Measurements from ENCODE around the gene SEMA3E.
"Not testable (repeated sequence)": the region's sequence is repeated elsewhere in the genome, so short reads cannot be mapped to it uniquely, and the experiment has no call there.

Gene SEMA3E

DNA sequence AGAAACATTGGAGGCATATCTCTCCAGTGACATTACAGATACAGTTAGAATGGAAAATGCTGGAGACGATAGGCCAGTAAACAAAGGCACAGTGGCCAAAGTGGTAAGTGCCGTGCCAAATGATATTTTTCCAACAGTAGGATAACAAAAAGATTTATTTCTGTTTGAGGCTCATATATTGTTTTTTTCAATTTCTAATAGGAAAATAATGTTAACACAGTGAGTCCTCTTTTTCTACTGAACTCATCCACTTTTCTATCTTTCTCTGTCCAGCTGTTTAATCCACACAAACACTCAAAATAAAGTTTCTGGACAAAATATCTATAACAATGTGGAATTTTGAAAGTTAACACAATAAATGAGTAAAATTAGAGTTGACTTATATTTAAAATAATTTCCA lies 201.3 kb downstream of the SEMA3E start:
- DNase-seq: no peak

DNA sequence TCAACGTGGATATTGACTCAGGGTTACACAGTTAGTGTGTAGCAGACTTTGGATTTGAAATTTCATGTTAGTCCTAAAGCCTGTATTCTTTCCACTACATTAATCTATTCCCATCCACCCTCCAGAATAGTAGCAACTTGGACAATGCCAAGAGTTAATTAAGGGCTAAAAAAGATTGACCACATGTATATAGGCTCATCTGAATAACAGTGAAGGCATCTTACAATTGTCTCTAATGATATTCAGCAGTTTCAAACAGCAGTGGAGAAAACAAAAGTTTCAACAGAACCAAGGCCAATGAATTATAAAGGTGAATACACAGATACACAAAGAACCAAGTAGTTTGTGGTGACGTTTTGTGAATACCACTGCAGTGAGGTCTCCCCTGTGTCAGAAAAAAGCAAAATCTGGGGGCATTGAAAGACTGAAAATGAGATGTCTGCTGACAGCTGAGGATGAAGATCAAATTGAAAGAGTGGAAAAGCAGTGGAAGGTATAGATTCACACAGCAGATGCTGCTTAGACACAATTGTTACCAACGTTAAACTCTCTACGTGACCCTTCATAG lies 202.8 kb downstream of the SEMA3E start:
- DNase-seq: no peak

DNA sequence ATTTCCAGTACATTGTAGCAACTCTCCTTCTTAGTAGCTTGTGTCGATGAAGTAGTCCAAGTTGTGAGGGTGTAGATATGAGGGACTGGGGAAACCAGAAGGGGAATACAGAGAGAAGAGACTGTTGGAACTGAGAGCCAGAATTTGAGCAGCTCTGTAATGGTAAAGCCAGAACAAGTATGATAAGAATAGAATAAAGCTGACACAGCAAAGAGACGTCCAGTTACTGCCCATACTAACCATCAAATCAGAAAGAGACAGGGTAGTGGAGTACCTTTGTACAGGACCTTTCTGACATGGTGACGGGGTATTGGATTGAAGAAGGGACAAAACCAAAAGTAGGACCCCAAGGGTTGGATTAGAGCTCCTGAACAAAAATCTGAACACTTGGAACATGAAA lies 206.0 kb downstream of the SEMA3E start:
- DNase-seq: no peak

DNA sequence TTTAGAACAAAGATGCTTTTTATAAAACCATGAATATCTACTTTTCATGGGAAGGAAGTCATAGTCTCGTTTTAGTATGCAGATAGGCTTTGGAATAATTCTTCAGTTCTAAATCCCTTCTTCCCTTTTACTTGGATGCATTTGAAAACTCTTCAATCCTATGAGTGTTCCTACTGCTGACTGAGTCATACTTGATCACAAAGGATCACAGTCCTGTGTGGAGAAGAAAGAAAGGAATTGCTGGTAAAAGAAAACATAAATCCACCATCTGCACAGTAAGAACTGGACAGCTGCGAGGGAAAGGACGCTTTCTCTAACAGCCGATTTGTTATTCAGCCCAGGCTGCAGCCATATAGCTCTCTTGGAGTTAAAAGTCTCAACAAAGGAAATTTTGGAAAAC lies 209.9 kb downstream of the SEMA3E start:
- no peak for DNase-seq

DNA sequence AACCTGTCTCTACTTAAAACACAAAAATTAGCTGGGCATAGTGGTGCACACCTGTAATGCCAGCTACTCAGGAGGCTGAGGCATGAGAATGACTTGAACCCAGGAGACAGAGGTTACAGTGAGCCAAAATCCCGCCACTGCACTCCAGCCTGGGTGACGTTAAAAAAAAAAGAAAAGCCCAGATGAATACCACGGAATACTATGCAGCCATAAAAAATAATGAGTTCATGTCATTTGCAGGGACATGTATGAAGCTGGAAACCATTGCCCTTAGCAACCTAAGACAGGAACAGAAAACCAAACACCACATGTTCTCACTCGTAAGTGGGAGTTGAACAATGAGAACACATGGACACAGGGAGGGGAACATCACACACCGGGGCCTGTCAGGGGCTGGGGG lies 218.7 kb downstream of the SEMA3E start:
- DNase-seq: not testable (repeated sequence)

DNA sequence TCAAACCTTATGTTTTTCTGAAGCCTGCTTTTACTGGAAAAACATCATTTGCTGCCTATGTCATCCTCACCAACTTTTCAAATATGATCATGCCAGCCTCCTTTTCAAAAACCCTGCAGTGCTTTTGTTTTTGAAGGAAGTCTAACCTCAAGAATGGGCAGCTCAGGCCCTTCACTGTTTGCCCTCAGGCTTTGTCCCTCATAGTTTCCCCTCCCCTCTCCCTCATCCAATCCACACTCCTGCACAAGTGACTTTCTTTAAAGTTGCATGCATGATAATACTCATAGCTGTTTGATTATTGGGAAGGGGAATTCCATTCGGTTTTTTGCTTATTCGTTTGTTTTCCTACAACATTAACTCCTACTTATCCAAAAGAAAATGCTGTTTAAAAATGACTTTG lies 219.4 kb downstream of the SEMA3E start:
- no peak for DNase-seq

DNA sequence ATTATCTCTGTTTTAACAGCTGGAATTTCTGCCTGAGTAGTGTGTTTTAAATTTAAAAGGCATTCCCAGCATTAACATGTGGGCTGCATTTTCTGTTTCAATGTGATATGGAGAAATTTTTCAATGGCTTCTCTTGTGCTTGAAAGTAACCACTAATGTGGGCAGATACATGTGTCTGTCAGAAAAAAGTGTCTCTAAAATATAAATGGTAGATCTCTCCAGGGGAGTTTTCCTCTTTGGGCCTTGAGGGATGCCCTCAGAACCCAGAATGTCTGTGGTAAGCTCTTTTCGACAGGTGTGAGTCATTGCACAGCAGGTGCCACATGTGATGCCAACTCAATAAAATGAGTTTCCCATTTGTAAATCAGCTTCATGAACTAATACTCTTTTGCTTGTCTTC lies 221.1 kb downstream of the SEMA3E start:
- no peak for DNase-seq

DNA sequence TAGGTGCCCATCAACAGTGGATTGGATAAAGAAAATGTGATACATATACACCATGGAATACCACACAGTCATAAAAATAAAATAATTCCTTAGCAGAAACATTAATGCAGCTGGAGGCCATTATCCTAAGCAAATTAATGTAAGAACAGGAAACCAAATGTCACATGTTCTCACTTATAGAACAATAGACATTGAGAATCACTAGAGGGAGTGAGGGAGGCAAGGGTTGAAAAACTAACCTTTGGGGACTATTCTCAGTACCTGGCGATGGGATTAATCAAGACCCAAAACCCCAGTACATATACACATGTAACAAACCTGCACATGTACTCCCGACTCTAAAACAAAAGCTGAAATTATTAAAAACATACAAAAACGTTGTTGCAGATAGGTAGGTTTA lies 222.6 kb downstream of the SEMA3E start:
- DNase-seq: no peak

DNA sequence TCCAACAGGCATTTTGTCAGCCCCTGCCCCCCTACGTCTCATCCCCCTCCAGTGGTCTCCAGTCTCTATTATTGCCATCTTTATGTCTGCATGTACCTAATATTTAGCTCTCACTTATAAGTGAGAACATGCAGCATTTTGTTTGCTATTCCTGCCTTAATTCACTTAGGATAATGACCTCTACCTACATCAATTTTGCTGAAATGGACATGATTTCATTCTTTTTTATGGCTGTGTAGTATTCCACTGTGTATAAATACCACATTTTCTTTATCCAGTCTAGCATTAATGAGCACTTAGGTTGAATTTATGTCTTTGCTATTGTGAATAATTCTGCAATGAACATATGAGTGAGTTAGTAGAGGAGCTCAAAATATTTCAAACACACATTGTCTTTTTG lies 229.9 kb downstream of the SEMA3E start:
- DNase-seq: no peak

DNA sequence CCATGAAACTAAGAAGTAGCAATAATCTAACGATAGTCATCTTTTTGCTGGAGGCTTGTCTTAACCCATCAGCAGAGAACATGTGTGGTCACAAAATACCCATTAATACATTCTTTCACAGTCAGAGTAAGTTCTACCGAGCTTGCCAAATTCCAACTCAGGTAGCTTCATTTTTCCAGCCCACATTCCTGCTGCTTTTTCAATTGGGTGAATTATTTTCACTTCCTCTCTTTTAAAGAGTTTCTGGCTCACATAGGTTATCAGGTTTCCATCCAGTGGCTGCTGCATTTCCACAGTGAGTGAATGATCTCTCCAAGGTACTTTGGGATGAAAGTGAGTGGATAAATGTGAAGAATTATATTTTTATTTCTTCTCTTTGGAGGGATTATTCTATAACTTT lies 233.1 kb downstream of the SEMA3E start:
- peak in 1 of 2 experiments; percentile 15 for DNase-seq

DNA sequence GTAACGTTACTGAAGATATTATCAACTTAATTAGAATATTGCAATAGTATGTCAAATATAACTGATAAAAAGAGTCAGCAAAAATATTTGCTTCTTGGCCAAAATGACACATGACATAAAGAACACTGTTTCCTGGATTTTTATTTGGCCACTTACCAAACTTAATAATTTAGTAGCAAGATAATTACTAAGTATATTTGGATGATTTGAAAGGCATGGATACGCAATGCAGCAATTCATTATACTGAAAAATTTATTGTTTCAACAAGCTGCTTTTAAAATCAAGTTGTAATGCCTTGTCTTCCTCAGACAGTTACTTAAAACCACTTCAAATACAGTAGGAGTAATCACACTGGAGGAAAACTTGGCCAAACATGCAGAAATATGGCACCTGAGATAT lies 234.0 kb downstream of the SEMA3E start:
- no peak for DNase-seq

DNA sequence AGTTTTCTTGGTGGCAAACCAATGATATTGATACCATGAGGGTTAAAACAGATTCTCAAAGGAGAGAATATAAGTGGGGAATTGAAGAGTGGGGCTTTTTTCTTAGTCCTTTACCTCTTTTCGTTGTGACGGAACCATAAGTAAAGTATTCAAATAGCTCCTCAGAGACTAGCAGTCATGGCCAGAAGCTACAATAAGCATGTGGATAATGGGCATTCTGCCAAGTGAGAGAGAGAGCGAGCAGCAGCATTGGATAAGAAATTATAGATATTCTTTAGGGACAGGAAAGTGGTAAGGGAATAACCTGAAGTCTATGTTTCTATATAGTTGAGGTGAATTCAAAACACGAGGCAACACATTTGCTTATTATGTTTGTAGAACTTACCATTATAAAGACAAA lies 235.1 kb downstream of the SEMA3E start:
- DNase-seq: peak; percentile 2 to 25

DNA sequence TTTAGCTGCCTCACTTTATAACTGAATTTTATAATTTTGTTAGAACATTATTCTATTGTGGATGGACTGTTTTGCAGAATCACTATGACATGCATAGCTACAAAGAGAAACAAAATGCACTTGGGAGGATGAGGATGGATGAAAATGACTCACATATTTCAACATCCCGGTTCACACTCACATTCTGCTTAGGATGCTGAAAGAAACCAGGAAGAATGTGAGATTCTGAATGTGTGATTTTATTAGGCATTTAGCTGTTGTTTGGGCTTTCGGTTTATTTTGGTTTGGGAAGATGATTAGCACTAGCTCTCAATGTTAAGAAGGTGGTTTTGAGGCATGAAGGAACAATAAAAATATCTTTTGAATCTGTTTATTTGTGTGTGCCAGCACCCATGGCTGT lies 235.5 kb downstream of the SEMA3E start:
- DNase-seq: no peak

DNA sequence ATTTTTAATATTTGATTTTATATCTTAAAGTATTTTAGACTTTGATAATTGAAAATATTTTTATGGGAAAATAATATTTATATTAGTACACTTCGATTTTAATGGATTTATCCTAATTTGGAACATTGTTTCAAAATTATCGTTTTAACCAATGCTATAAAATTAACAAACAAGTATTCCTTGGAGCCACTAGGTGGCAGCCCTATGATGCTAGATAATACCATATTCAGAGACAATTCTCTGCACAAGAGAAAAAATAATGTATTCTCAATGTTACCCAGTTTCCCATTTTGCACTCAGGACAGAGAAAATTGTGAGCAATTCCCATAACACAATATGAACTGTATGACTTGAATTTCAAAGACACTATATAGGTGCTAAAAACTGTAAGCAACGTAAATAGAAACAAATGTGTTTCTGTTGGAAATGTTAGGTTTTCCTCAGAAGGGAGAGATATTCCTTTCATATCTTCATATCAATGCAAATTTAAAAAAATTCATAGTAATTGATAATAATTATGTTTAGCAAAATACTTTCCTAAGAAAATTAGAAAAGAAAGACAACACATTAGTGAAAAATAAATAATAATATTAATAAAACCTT lies 237.8 kb downstream of the SEMA3E start:
- DNase-seq: peak; percentile 6 to 59

DNA sequence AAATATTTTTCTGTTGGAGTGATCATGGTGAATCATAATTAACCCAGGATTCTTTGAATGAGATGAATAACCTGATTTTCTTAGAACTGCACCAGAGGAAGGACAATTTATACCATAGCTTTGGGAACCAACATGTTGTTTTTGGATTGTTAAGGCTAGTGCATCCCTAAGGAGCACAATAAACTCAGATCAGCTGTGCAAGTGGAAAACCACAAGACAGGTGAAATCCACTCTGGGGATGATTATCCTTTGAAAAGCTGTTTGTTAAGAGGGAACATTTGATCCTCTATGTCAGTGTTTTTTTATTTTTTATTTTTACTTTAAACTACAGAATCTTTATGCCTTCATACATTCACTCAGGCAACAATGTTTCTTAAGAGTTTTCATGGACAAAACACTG lies 254.2 kb downstream of the SEMA3E start:
- no peak for DNase-seq

DNA sequence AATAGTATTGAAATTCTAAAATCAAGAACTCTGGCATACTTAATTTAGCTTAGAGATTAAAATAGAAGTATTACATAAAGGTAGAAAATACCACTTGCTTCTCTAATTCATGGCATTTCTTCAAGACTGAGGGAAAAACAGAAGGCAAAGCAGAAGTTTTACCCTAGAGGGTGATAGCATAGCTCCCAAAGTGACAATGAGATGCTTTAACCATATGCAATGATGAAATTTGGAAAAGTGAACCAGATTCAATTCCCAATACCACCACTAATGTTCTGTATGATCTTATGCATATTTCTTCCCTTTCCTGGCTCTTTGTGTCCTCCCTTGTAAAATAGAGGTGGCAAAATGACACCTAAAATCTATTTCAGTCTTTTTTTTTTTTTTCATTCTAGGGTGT lies 260.5 kb downstream of the SEMA3E start:
- no peak for DNase-seq

DNA sequence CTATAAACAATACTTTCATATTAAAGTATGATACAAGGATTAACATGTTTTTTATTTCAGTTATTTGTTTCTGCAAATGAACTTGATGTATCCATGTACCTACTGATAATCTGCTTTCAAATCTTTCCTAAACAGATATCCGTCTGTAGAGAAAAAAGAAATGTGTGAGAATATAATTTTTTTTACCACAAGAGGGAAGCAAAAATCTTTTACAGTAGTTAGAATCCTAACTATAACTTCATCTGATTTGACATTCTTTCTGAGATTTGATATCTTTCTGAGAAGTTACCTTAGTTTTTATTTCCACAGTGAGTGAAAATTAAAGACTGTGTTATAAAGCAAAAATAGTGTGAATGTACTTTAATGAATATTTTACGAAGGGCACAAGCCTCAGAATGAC lies 282.3 kb downstream of the SEMA3E start:
- peak in 1 of 2 experiments; percentile 33 for DNase-seq

DNA sequence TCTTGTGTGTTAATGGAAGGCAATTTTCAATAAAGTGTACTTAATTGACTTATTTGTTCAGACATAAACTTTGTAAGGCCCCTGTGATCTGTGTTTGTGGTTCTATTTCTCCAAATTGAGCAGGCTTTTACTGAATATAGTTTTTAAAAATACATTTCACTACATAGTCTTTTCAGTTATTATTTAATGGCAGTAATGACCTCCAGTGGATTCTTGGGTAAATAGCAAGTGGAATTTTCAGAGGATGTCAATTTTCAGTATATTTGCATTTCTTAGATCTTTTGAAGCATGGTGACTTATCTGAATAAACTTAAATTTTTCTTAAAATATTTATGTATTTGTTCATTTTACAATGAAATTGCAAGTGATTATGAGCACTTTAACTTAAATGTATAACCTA lies 283.2 kb downstream of the SEMA3E start:
- DNase-seq: peak in 1 of 2 experiments; percentile 9

DNA sequence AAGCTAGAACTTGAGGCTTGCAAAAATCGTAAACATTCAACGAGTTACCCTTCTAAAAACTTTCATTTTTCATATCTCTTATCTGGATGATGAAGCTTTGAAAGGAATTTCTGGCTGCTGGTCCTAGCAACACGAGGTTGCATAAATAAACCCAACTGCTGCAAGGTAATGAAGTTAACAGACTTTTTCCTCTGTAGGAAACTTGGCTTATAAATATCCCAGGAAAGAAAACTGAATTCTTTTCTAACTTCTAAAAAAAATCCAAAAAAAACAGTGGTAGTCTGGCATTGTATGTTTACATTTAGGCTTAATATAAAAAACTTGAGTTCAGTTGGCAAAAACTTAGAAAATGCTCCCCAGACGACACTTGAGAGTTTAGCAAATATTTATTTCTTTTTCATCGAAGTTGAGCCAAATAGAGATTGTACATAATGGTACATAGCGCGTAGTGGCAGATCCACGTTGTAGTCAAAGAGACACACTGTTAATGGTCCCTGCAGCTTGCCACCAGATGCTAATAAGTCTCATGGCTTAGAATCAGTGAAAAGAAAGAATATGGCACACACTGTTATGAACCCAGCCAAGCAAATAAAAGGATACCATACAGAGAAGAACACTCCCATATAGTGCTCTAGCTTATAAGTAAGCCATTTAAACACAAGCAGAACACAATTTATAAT lies 285.9 kb downstream of the SEMA3E start:
- no peak for DNase-seq

DNA sequence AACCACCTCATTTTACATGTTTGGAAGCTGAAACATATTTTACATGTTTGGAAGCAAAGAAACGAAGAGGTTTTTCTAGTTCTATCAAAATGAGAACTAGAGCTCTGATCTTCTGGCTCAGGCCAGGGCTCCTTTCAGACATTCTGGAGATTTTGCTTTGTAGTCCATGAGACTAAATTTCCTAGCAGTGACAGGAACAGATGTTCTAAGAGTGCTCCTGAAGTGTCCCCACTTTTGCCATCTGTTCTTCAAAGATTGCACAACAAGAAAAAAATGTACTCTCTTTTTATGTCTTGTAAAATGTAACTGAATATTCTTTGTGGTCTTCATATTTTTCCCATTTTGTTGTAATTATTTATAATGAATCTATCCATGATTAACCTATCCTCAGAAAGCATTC lies 289.8 kb downstream of the SEMA3E start:
- peak; percentile 44 to 87 for DNase-seq

DNA sequence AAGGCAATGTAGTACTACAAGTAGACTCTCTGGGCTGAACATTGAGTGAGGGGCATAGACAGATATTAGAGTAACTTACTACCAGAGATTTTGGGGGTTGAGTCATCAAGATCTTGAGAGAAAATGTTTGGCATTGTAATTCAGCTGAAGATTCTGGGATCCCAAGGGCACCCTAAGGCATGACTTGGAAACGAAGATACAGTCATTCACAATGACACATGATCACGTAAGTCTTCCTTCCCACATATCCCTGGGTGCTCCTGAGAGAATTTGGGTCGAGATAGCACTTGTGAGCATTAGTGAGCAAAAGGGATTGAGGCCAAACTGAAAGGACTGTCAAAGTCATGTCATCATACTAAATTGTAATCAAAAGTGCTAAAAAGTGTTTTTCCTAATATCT lies 293.8 kb downstream of the SEMA3E start:
- DNase-seq: no peak

DNA sequence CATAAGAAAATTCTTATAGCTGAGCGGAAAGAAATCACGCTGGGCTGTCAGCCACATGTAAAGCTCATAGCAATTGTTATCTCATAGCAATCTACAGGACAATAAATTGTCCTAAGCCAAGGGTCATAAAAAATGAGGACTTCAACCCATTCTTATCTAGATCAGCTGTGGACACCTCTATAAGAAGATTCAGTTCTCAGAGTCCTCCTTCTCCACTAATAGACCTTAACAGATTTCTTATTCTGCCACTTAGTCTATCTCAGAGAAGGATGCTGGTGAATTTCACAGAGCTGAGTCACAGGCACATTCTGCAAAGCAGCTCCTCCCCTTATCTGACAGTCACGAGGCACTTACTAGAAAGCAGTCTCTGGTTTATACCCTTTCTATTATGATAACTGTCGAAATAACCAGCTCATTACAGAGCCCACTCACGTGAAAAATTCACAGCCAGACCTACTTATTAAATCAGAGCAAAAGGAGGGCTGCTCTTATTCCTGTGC lies 300.9 kb downstream of the SEMA3E start:
- no peak for DNase-seq

DNA sequence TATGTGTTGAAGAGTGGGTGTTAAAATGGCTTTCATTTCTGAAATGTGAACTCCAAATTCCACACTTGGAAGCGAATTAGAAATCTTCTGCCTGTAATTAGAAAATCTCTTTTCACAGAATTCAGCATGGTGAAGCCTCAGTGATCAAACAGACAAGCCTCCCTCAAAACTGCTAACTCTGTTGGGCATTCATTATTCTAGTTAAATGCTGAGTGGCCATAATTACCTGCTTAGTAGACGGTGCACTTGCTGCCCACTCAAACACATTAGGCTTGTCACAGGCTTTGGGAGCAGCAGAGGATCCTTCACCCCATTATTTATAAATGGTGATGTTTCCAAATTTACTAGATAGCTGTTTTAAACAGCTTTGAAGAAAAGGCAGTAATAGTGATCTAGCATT lies 309.0 kb downstream of the SEMA3E start:
- no peak for DNase-seq

DNA sequence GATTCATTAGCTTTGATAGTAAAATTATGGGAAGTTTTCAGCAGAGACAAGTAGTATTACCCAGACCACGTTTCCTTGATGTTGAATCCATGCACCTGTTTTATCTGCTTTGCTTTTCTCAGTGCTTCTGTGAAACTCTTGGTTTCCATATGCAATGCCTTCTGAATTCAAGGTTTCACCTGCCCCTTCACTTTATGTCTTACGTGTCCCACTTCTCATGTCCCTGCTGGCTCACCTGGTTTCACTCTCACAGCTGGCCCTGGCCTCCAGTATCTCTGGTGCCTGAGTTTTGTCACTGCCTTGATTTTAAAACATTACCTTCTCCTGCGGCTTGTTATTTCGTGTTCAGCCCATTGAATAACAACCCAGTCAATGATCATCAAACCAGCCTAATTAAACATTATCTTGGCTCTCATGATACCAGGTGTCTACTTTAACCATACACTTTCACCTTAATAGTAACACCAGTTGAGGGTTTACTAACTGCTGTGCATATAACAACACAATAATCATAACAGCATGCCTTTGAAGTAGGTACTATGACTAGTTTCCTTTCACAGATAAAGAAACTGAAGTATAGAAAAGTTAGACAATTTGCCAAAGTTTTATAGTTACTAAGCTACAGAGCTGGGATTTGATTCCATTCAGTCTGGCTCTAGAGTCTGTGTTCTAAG lies 310.5 kb downstream of the SEMA3E start:
- no peak for DNase-seq

Data from NCI-H524 (cell line).